HG03565 (cell line): ENCODE data around the gene HERC2.
A peak's percentile ranks its signal among the peaks of the same experiment; 100 is the strongest.
"Not testable (repeated sequence)": the region's sequence is repeated elsewhere in the genome, so short reads cannot be mapped to it uniquely, and the experiment has no call there.

Experiments used
- ATAC-seq: cut with Tn5 transposase; IDR thresholded peaks from one replicate; pipeline ENCODE4 v1.9.1; 2021; ENCODE audit warnings: mild to moderate bottlenecking, moderate library complexity; ENCODE audit not compliant: unreplicated experiment

HERC2 gene

GRCh38 chr15:28322129-28322588 lies at the start of gene HERC2:
Gene HERC2 (minus strand): TSS chr15:28322179. CDS start chr15:28321433, 746 bp downstream.
- not testable (repeated sequence) for ATAC-seq

GRCh38 chr15:28365502-28365901 lies 43.5 kb upstream of the HERC2 start:
- not testable (repeated sequence) for ATAC-seq

- ATAC-seq: not testable (repeated sequence)
Observed at GRCh38 chr15:28357984-28358383, 36.0 kb upstream of the HERC2 start, which contains the start of gene GOLGA6L24. Gene GOLGA6L24 (minus strand): TSS chr15:28358084. CDS start chr15:28358023, 61 bp downstream.

- ATAC-seq: not testable (repeated sequence)
Observed at GRCh38 chr15:28321358-28322078, 461 bp downstream of the HERC2 start.

GRCh38 chr15:28319725-28320124 lies 2.3 kb downstream of the HERC2 start:
- not testable (repeated sequence) for ATAC-seq

- ATAC-seq: not testable (repeated sequence)
Observed at GRCh38 chr15:28318828-28319227, 3.2 kb downstream of the HERC2 start.

GRCh38 chr15:28318122-28318521 lies 3.9 kb downstream of the HERC2 start:
- not testable (repeated sequence) for ATAC-seq

GRCh38 chr15:28316958-28317357 lies 5.0 kb downstream of the HERC2 start:
- not testable (repeated sequence) for ATAC-seq

- ATAC-seq: not testable (repeated sequence)
Observed at GRCh38 chr15:28310454-28310853, 11.5 kb downstream of the HERC2 start.

GRCh38 chr15:28308718-28309117 lies 13.3 kb downstream of the HERC2 start:
- not testable (repeated sequence) for ATAC-seq

- not testable (repeated sequence) for ATAC-seq
Observed at GRCh38 chr15:28305700-28306099, 16.3 kb downstream of the HERC2 start.

GRCh38 chr15:28297434-28297833 lies 24.5 kb downstream of the HERC2 start:
- not testable (repeated sequence) for ATAC-seq

GRCh38 chr15:28296814-28297213 lies 25.2 kb downstream of the HERC2 start:
- peak; percentile 80 for ATAC-seq

- ATAC-seq: not testable (repeated sequence)
Observed at GRCh38 chr15:28295009-28295563, 26.9 kb downstream of the HERC2 start.

GRCh38 chr15:28294560-28294959 lies 27.4 kb downstream of the HERC2 start:
- not testable (repeated sequence) for ATAC-seq

- peak; percentile 13 for ATAC-seq
Observed at GRCh38 chr15:28289694-28290463, 32.1 kb downstream of the HERC2 start.

- peak; percentile 60 for ATAC-seq
Observed at GRCh38 chr15:28288830-28289693, 32.9 kb downstream of the HERC2 start.

- ATAC-seq: not testable (repeated sequence)
Observed at GRCh38 chr15:28286659-28287058, 35.3 kb downstream of the HERC2 start.

- no peak for ATAC-seq
Observed at GRCh38 chr15:28286031-28286430, 35.9 kb downstream of the HERC2 start.

GRCh38 chr15:28281876-28282275 lies 40.1 kb downstream of the HERC2 start:
- ATAC-seq: no peak
